Measurements from ENCODE around the gene CDH18.

Gene CDH18

DNA sequence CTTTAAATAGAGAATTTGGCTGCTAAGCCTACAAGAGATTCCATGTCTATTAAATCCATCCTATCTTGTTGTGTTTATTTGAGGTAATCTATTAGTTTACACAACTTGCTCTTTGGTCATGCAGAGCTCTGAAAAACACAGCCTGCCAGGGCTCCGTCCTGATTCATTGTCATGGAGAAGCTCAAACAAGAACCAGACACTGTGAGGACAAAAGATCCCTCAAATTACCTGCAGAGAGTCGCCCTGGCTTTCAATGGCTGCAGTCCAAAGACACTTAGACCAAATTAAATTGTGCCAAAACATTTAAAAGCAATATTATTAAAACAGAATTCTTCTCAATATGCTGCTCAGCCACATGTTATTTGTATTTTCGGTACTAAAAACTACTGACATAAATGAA, 60.1 kb downstream of the CDH18 start:
- no peak for DNase-seq

DNA sequence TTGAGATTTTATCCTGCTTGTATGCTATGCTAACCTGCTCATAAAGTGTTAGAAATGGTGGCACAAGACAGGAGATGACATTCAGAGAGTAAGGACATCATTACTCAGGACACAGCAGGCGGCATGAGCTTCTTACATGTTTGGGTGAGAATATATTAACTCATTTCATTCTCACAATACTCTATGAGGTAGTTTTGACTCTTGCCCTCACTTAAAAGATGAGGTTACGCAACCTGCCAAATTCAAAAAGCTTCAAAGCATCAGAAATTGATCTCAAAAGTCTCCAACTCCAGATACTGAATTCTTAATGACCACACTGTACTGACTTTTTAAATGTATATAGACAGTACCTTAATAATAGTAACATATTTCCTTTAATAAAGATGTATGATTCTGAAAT, 60.8 kb downstream of the CDH18 start:
- DNase-seq = no peak

DNA sequence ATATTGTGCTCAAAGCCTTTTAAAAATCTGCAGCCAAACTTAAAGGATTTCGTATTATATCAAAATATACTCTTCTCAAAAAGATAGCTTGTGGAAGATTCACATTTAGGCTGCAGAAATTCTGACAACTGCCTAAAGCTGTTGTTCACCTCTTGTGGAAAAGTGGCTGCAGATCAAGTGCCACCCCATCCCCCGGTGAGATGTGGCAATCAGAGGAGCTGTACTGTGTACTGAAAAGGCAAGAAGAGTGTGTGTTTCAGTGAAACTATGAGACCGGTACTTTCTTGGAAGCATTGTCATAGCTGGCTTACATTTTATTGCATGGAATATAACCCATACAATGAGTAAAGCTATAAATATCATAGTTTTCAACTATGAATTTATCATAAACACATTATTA, 64.3 kb downstream of the CDH18 start:
- no peak for DNase-seq

DNA sequence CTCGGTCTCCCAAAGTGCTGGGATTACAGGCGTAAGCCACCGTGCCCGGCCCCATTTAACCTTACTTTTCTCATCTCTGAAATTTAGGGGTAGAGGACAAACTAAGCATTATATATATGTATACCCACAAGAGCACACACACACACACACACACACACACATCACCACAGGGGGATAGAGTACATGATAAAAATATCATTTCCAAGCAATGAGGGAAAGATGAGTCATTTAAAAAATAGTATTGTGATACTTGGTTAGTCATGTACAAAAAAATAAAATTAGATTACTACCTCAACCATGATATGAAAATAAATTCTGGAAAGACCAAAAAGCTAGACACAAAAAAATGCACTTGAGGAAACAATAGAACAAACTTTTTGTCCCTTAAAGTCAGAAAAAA, 67.2 kb downstream of the CDH18 start:
- no peak for DNase-seq

DNA sequence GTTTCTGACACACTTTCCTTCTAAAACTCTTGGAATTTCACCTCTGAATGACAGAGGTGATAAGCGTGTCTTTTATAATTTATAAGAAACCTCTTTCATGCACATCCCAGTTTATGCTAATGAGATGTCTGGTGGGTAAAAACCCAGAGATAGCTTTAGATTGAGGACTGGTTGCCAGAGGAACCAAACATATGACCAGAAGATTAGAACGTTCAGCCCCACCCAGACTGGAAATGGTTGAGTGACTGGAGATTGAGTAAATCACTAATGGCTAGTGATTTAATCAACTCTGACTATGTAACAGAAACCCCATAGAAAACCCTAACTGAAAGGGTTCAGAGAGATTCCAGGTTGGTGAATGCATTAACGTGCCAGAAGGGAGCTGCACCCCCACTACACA, 69.2 kb downstream of the CDH18 start:
- DNase-seq = no peak

DNA sequence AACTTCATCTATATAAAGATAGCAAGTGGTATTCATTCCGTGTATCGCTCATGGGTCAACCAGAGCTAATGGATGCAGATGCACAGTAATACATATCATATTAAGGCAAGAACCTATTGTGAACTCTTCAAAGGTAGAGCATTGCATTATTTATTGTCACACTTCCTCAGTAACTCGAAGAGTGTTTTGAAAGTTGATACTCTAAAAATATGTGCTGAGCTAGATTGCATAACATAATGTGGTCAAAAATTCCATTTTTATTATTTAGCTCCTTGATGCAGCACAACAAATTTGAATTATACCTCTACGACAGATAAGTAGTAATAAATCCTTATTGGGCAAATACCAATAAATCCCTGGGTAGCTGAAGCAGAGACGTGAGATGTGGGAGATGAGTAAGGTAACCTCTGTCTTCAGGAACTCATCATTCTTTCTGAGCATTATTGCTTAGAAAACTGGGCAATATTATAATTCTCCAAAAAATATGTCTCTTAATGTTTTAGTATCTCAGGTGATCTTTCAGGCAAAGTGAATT, 70.3 kb downstream of the CDH18 start:
- no peak for DNase-seq

DNA sequence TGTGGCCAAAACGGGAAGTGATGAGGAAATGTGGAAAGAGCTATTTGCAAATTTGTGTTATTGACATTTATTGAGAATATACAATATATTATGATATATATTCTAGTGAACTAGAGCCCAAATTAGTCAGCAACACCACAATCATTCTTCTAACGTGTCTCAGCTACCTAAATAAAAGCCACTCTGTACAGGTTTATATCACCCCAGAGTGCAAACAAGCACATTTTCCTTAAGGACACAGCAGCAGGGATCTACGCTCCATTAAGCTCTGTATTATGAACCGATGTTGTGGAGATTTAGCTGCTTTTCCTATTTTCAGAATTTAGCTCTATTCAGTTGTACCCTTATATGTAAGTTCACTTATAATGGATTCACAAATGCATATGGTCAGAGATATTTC, 77.9 kb downstream of the CDH18 start:
- no peak for DNase-seq

DNA sequence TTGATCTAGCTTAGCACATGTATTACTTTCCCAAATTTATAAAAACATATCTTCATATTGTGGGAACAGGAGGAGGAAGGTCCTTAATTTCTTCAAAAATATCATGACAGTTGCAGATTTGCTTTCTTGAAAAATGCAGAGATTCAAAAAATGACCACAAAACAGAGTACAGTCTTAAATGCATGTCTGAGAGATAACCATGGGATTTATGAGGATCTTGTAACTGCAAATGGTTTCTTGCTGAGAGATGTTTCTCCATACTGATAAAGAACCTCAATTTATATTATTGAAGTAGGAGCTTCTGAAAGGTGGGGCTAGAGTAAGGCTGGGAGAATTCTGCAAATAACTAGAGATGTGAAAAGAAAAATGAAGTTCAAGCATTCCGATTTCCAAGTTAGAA, 83.2 kb downstream of the CDH18 start:
- no peak for DNase-seq

DNA sequence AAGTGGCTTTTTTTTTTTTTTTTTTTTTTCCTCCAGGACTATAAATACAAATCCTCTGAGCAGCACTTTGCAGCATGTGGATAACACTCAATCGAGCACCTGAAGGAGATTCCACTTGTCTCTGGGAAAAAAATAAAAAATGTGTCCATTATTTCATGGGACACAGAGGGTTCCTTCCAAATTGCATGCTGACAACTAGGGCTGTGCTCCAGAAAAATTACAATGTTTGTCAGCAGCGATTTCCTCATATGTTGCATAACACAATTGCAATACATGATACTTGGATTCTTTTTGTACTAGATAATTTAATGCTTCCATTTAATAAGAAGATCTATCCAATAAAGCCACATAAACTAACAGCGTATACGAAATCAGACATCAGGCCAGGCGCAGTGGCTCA, 84.4 kb downstream of the CDH18 start:
- no peak for DNase-seq

DNA sequence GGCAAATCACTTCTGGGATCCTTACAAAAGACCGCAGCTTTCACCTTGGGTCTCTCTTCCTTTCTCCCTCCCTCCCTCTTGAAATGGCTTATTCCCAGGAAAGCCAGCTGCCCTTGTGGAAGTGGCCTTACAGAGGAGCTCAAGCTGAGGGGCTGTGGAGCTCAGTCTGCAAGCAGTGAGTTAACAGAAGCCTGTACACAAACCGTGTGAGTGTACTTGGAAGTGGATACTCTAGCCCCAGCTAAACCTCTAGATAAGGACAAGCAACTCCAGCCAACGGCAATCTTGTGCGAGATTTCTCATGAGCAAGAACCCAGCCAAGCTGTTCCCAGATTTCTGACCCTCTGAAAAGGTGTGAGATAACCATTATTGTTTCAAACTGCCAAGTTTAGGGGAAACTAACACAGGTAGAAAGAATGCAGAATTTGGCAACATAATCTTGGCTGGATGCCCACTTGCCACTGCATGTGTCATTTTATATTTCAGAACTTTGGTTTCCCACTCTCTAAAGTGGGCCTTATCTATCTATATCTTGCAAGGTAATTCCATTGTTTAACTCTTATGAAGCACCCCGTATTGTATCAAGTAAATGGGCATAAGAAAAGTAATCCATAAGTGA, 85.6 kb downstream of the CDH18 start:
- DNase-seq = no peak

DNA sequence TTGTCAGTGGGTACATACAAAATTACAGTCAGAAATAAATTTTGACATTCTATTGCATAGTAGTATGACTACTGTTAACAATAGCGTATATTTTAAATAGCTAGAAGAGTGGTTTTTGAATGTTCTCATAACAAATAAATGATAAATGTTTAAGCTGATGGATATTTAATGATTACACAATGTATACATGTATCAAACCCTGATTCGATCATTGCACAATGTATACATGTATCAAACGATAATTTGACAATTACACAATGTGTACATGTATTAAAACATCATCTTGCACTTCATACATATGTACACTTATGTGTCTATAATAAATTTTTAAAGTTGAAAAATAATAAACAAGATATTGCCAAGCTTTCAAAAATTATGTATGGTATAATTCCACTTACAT, 87.7 kb downstream of the CDH18 start:
- DNase-seq = no peak

DNA sequence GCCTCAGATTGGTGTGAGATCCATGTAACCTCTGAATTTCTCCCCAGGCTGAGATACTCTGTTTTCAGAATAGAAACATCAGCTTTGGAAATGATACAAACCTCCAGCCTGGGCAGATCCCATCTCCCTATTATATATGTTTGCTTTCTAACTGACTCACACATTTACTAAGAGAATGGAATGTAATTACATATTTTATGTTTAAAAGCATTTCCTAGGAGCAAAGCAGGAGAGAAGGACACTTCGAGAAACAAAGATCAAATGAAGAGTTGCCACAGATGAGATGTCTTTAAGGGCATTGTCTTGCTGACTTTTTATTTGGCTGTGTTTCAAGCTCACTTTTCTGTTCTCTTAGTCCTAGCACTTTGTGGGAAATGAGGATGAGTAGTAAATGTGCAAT, 96.3 kb downstream of the CDH18 start:
- DNase-seq = no peak

DNA sequence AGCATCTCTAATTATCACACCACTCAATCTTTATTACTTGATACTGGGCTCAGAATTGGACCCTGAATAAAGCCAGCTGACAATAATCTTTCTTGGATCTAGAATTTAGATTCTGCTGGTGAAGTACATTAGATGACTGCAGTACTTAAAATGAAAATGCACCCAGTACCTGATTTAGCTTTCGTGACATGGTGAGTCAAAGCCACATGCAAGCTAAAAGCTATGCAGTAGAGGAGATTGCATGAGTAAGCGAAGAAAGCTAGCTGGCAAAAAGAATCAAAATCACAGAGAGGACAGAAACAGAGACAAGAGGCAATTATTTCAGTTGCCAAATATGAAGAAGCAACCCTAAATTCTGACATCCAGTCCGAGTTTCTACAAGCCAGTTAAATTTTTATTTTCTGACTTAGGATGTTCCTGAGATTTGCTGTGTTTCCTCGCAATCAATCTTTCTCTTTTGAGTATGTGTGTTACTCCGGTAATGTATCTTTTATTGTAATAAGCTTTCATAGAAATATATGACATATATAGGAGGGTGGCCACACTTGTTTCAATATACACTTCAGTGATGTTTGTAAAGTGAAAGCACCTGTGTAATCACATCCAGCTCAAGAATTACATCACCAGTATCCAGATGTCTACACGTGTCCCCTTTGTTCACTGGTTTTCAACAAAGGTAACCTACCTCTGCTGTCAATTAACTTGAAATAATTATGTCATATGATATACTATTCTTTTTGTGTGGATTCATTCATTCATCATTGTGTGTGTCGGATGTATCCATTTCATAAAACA, 101.7 kb downstream of the CDH18 start:
- no peak for DNase-seq

DNA sequence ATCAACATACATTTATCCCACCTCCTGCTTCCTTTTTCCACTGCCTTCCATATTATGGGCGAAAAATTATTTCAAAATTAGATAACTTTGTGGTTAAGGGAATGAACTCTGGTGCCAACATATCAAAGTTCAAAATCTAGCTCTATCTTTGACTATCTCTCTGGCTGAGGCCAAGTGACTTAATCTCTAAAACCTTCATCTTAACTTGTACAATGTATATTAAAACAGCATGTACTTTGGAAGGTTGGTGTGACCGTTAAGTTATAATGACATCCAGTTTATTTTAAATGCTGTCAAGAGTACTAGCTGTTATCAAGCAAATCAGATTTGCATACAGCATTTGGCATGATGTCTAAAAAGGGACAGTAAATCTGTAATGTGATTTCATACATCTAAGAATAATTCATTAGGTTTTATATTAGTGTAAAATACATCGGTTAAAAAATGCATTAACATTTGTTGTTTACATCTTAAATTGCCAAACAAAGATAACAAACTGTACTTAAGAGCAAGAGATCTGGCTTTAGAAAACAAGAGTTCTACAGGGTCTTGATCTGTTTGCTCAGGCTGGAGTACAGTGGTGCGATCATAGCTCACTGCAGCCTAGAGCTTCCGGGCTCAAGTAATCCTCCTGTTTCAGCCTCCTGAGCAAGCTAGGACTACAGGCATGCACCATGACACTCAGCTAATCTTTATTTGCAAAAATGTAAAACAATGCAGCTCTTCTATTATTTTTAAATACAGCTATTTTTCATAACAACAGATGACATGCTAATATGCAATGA, 102.8 kb downstream of the CDH18 start:
- no peak for DNase-seq

DNA sequence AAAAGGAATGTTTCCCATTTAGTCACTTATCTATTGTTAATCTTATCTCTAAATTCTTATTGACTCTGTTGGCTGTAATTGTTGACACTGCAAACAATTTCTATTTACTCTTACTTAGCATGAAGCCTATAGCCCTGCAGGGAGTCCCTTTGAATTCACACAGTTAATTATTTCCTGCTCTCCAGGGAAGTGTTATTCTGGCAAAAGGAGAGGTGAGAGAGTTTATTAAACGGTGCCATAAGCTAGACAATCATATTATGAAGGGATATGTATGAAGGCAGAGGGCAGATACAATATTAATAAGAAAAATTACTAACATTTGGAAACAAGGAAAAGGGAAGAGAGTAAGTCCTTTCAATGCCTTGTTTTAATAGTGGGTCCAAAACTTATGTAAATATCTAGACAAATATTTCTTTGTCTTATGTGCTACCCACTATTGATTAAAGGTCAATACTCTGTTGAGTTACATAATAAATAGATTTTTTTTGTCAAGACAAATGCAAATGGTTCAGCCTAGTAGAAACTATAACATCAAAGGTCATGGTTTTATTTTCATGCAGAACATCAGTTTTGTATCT, 107.1 kb downstream of the CDH18 start:
- DNase-seq = no peak

DNA sequence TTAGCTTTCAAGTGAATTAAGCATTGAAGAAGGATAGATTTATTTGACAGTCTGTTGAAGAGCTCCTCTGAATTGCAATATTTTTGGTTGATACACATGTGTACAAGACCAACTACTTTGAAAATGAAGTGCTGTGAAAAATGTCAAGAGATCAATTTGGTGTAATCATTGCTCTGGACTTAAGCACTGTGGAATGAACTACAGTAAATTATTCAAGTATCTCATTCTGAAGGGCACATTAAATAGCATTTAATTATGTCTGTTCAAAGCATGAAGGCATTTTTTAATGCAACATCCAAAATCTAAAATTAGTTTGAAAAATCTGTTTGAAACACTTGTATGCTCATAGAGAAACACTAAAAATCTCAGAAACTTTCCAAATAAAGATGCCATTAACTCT, 107.5 kb downstream of the CDH18 start:
- no peak for DNase-seq

DNA sequence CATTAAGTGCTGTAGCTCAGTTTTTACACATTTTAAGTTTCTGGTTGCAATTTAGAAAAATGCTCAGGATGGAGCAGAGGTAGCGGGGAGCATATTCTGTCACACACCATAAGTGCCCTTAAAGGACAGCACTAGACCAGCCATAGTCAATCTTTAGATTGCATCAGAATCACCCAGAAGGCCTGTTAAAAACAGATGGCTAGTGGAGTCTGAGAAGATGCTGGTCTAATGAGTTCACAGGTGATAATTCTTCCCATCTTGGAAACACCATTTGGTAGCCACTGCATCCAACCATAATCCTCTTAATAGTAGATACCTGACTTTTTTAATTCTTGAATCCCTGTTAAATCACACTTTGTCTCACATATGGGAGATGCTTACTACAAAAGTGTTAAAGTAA, 113.2 kb downstream of the CDH18 start:
- no peak for DNase-seq

DNA sequence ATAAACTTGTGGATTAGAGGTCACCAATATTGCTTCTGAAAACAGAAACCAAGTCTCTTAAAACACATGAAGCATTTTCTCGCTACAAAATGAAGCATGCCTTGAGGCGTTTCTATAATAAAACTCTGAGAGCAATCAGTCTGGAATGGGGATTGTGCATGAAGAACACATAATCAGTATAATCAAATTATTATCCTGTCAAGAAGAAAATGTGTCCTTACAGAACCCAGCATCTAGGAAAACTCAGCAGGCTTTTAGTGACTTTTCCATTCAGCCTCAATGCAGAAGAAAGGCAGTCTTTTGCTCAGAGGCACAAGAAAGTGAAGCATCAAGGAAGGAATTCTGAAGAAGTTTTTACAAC, 121.9 kb downstream of the CDH18 start:
- no peak for DNase-seq

DNA sequence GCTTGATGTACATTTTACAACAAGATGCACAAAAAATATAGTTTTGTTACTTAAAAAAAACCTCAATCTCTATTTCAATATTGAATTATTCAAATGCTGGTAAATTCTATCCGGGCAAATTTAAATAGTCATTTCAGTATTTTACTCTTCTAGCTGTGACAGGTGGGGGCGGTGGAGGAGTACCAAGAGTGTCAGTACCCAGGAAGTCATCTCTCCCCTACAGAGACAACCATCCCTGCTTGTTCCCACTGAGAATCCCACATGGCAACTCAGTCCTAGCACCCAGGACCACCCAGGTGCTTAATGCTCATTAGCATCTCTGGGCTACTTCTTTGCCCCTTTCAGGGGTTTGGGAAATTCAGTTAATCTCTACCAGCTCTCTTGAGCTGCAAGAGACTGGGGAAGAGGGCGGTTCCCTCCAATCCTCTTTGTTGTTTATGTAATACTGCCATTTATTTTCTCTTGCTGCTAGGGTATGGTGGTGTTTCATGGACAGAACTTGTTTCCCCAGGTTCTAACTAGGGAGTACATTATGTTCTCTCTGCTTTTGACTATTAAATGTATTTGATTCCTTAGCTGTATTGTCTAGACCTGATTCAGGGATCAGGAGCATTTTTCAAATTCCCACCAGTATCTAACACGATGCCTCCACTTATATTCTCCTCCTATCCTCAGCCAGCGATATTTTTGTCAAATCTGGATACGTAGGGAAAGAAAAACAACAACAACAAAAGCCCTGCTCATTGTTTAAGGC, 122.5 kb downstream of the CDH18 start:
- DNase-seq = no peak

DNA sequence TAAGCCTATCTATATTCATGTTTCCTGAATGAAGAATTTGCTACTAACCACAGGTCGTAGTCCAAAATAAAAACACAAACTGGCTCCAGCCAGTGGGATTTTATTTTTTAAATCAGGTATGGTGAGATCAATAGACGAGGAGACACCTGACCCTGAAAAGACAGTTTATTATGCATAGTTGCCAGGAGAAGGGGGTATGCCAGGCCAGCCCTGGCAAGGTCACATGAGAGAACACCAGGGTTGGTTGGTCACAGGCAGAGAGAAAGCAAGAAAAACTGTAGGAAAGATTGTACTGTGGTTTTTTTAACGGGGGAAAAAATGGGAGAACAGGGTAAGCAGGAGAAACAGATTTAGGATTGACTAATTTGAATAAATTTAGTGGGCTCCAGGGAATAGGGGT, 125.3 kb downstream of the CDH18 start:
- DNase-seq = no peak

DNA sequence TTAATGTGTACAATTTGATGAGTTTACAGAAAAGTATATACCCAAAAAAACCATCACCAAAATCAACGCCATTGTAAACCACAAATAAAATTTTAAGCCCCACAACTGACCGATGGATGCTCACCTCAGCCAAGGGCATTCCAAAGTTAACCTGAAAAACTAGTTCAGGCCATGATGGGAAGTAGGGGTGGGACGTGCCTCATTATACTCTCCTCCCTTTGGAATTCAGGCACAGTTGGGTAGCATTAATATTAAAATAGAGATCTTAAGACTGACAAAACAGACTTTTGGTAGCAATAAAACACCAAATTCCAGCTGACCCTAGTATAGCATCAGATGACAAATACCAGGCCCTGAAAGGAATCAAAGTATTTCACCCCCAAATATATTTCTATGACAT, 129.0 kb downstream of the CDH18 start:
- DNase-seq = no peak

DNA sequence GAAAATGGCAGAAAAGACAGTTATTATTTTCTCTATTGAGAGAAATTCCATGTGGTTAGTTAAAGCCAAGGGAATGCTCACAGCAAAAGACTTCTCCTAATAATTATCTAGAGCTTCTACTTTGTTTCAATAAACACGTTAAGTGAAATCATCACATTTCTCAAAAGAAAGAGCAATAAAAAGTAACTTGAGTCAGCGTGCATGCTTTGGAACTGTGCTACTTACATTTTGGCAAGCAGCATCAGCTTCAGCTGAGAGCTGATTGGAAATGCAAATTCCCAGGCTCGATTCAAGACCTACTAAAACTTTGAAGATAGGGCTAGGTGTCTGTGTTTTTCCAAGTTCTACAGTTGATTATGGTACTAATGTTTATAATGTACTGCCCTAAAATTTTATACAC, 132.1 kb downstream of the CDH18 start:
- DNase-seq = no peak

DNA sequence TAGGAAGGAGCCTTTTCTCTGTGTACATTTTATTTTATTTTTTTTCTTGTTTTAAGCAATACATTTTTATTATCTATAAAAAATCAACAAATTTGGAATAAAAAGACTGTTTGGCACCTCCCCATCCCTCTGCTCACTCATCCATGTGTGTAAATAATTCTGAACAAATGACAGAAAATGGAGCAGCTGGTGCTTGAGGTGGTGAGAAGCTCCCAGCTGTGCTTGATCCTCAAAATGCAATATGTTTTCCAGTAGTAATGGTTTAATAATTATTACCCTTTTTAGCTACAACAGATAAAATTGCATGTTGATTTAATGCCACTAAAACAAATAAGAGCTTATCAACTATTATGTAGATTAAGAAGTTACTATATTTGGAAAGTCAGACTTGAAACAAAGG, 132.5 kb downstream of the CDH18 start:
- DNase-seq = no peak

All from activated CD4-positive, alpha-beta T cell treated with anti-CD3 and anti-CD28 coated beads, Interleukin-2, amount 50 U/mL, for 48 hours (primary cell).